GM18526 (cell line): ENCODE data around the gene MTMR12.

Source experiments
- POLR2A ChIP-seq: IDR thresholded peaks from 3 replicates; pipeline ENCODE4 v1.6.1; 2011; ENCODE audit not compliant: insufficient read length; ENCODE audit errors: extremely low read depth

MTMR12 gene

DNA sequence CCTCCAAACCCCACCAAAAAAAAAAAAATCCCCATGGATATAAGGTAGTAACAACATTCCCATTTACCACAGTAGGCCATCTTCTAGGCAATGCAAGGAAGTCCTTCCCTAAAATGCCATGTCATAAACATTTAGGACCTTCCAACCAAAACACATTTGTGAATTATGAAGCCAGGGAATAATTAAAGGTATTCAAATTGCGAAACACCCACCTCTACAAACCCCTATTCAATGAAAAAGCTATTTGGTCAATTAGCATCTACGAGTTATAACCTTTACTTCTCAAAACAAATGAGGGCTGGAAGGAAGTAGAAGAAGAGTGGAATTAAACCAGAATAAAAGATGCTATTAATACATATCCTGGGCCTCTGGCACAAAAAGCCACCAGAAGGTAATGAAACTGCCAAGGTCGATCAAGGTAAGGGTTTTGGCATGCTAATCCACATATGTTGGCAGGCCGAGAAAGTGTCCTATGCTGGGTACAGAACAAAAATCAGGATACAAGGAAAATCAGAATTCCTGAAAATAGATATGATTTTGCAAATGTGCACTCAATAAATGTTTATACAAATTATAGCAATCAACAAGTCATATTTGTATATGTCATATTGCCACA lies 47.7 kb downstream of the MTMR12 start:
- TF ChIP-seq POLR2A: no peak

DNA sequence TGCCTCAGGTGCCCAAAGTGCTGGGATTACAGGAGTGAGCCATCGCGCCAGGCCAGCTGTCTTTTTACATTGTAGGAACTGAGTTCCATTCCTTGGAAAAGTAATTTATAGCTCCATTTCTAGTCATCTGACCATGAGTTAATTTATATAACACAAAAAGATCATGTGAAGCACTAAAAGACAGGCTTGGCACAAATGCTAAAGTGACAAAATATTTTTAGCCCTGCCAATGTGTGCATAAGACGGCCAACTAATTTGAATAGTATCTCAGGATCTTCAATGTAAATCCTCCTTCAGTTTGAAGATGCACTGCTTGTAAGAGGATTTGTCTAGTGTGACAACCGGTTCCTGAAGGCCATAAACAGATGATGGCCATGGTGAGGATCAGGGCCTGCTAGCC lies 49.1 kb downstream of the MTMR12 start:
- TF ChIP-seq POLR2A: no peak

- no peak for TF ChIP-seq POLR2A
These were observed 51.5 kb downstream of the MTMR12 start for GRCh38 chr5:32261198-32261597.

DNA sequence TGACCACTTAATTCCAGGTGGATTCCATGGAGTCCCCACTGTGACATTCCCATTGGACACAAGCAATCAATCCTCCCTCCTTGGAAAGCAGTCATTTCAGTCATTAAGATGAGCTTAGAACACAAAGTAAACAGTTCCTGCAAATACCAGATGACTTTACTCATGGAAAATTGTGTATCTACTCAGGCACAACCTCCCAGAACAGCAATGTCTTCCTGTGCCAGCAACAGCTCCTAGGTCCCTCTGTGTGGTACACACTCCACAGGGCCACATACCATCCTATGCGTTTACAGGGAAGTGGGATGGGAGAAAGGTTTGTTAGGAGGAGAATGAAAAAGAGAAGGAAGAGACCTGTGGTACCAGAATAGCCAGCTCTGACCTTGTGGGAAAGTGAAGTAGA lies 53.7 kb downstream of the MTMR12 start:
- TF ChIP-seq POLR2A: no peak

- TF ChIP-seq POLR2A: no peak
These were observed 54.3 kb downstream of the MTMR12 start for GRCh38 chr5:32258424-32258823.

DNA sequence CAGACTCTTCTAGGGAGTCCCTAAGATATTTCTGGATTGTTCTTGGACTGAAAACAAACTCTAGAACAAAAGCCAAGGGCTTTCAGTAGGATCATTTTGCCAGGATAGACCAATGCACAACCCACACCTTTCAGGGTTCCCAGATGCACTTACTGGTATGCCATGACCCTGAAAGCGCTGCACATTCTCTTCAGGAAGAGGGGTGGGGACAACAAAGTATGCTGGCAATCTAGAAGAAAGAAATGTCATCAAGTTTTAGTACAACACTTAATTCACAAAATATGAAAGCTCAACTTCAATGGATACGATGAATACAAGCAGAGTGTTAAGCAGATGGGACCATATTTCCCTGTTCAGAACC lies 57.2 kb downstream of the MTMR12 start:
- no peak for TF ChIP-seq POLR2A

DNA sequence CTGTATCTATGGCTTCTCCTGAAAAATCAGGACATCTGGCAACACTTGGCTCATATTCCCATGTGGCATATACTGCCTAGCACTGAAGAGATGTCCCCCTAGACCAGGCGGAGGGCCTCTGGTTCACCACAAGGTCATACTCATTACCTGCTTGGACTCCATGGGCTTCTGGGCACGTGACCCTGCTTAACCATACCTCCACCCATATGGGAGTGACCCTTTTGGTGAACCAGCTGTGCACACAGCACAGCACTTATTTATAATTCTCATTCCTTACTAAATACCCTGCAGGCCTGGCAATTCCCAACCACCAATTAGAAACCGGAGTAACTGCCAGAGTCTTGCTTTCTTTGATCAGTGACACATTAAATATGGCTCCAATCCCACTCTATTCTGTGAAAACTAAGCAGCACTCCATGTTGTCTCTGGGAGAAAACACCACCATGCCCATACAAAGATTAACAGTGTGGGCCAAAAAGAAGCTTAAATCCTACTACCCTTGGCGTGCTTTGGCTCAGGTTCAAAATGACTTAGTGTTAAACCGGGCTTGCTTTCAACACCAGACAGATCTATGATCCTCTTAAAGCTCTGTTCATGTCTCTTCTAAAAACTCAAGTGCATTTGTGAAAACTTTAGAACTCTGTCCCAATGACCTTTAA lies 57.7 kb downstream of the MTMR12 start:
- no peak for TF ChIP-seq POLR2A

- no peak for TF ChIP-seq POLR2A
These were observed 60.8 kb downstream of the MTMR12 start for GRCh38 chr5:32251871-32252458.

- TF ChIP-seq POLR2A: no peak
These were observed 63.1 kb downstream of the MTMR12 start for GRCh38 chr5:32249668-32250067.

DNA sequence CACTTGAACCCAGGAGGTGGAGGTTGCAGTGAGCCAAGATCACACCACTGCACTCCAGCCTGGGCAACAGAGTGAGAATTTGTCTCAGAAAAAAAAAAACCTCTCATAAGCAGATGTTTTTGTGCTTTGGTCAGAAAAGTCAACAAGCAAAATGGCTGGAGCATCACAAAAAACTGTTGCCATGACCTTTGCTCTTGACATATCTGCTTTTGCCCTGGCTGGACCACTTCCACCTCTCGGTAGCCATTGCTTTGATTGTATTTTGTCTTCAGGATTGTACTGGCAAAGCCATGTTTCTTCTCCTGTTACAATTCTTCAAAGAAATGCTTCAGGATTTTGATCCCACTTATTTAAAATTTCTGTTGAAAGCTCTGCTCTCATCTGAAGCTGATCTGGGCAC lies 67.0 kb downstream of the MTMR12 start:
- no peak for TF ChIP-seq POLR2A

GRCh38 chr5:32244017-32244416 lies 68.7 kb downstream of the MTMR12 start:
- no peak for TF ChIP-seq POLR2A

GRCh38 chr5:32241034-32241783 lies 71.5 kb downstream of the MTMR12 start:
- no peak for TF ChIP-seq POLR2A

GRCh38 chr5:32239385-32239784 lies 73.4 kb downstream of the MTMR12 start:
- TF ChIP-seq POLR2A: no peak

DNA sequence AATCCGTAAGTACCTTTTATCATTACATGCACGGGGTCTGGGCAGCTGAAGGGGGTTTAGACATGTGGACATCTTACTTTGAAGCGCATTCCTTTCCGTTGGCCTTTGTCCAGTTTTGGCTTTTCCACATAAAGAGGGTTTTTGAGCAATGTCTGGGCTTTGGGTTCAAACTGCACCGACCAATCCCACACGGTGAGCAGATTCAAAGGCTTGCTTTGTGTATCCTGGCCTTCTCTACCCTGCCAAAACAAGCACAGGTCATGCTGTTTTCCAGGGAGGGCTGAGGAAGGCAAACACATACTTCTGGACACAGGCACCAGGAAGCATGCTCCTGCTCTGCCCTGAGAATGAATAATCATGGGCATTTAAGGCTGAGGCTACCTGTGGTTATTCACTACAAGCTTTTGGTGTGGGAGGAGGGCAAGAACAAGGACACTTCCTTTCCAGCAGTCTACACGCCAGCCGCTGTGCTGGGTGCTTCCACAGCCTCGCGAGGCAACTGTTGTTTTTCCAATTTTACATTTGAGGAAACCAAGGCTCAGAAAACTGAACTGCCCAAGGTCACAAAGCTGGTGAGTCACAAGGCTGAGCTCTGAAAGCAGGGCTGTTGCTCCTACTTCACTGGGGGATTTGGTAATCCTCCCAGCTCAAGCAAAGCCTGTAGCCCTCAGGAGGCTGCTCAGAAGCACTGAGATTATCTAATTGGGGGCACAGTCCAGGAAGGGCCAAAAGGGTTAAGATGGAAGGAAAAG lies 78.9 kb downstream of the MTMR12 start:
- no peak for TF ChIP-seq POLR2A

DNA sequence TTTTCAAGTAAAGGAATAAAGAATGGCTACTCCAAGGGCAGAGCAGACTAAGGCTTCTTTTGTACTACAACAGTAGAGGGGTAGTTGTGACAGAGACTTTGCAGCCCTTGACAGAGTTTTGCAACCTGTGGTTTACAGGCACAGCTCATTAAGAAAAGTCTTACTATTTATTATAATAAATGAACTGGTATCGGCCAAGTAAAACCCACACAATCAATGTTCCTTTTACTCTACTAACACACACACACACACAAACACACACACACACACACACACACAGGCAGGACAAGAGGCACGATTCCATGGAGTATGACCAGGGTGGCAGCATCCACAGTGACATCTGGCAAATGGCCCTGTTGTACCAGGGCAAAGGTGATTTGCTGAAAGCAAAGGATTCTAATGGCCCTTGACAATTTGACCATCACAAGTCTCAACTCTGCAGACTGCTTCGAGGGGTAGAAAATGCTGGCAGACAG lies 79.5 kb downstream of the MTMR12 start:
- no peak for TF ChIP-seq POLR2A

DNA sequence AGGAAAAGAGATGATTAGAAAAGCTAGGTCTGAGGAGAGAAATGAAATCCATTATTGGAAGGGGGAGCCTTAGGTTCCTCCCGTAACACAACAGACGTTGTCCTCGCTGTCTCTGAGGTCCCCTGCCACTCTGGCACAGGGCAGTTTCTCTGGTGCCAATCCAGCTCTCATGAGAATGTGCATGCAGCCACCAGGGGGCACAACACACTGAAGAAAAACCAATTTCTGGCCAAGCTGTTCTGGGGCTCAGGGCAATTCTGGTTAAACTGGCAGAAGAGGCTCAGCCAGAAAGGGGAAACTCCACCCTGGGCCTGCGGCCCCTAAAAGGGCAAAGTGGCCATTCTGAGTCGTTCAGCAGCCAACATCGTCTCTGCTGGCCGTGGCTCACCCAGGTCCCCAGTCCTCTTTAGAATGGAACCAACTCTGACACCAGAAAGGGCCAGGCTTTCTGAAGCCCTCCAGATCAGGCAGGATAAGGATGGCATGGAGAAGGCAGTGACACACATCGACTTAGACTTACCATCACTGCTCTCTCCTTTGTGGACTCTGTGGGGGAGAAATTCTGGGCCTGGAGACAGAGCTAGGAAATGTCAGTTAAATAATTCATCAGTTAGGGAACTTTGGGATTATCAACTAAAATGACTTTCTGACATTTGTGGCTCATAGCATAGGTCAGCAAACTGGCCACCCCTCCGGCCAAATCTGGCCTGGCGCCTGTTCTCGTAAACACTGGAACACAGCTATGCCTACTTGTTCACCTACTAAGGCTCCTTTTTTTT lies 80.1 kb downstream of the MTMR12 start:
- TF ChIP-seq POLR2A: no peak
